HG02571 (cell line): Measurements from ENCODE around the gene PRPF38A.
A peak's percentile ranks its signal among the peaks of the same experiment; 100 is the strongest.
"Not testable (repeated sequence)": the region's sequence is repeated elsewhere in the genome, so short reads cannot be mapped to it uniquely, and the experiment has no call there.

Experiments
- ATAC-seq: cut with Tn5 transposase; IDR thresholded peaks from one replicate; pipeline ENCODE4 v1.9.1; 2021; ENCODE audit warnings: mild to moderate bottlenecking, moderate library complexity; ENCODE audit not compliant: unreplicated experiment

PRPF38A gene

GRCh38 chr1:52404116-52404974, at the start of gene PRPF38A, which contains the start of gene ORC1:
Gene PRPF38A (plus strand): TSS chr1:52404602. CDS start chr1:52404750, 148 bp downstream.
Gene ORC1 (minus strand): TSS chr1:52404423. CDS start chr1:52402223, 2,200 bp downstream.
- ATAC-seq: peak; percentile 90

GRCh38 chr1:52355436-52355835, 49.0 kb upstream of the PRPF38A start:
- no peak for ATAC-seq

GRCh38 chr1:52355847-52356505, 48.4 kb upstream of the PRPF38A start:
- ATAC-seq: no peak

- no peak for ATAC-seq
Measured at GRCh38 chr1:52356818-52357355, 47.5 kb upstream of the PRPF38A start.

GRCh38 chr1:52357397-52357796, 47.0 kb upstream of the PRPF38A start:
- no peak for ATAC-seq

GRCh38 chr1:52358851-52359497, 45.4 kb upstream of the PRPF38A start:
- ATAC-seq: no peak

- no peak for ATAC-seq
Measured at GRCh38 chr1:52359676-52360594, 44.5 kb upstream of the PRPF38A start.

- no peak for ATAC-seq
Measured at GRCh38 chr1:52360595-52360968, 43.8 kb upstream of the PRPF38A start.

GRCh38 chr1:52364235-52364839, 40.1 kb upstream of the PRPF38A start:
- ATAC-seq: no peak

- no peak for ATAC-seq
Measured at GRCh38 chr1:52365071-52365745, 39.2 kb upstream of the PRPF38A start.

GRCh38 chr1:52365746-52366516, 38.5 kb upstream of the PRPF38A start, which contains the start of gene CC2D1B:
Gene CC2D1B (minus strand): TSS chr1:52366205. CDS start chr1:52364620, 1,585 bp downstream.
- peak; percentile 86 for ATAC-seq

- no peak for ATAC-seq
Measured at GRCh38 chr1:52366517-52366827, 37.9 kb upstream of the PRPF38A start.

- no peak for ATAC-seq
Measured at GRCh38 chr1:52367272-52367671, 37.1 kb upstream of the PRPF38A start.

GRCh38 chr1:52368383-52369172, 35.8 kb upstream of the PRPF38A start:
- no peak for ATAC-seq

GRCh38 chr1:52369851-52370250, 34.6 kb upstream of the PRPF38A start:
- ATAC-seq: not testable (repeated sequence)

- no peak for ATAC-seq
Measured at GRCh38 chr1:52385376-52385775, 19.0 kb upstream of the PRPF38A start.

- no peak for ATAC-seq
Measured at GRCh38 chr1:52386458-52386857, 17.9 kb upstream of the PRPF38A start.

GRCh38 chr1:52393174-52393573, 11.2 kb upstream of the PRPF38A start:
- ATAC-seq: no peak
